Progenitor cell of endocrine pancreas (in vitro differentiated cells): ENCODE results near the gene BOK. TPM values are rescaled to one million over a fixed set of nuclear protein-coding genes. Genes with fewer than 3 reads are reported as not detected.

Experiments used
- DNase-seq: peaks from one replicate; pipeline ENCODE4 v3.0.0; 2021; ENCODE audit warnings: low spot score; ENCODE audit not compliant: unreplicated experiment
- H3K27ac Mint-ChIP-seq: 2 replicates; pipeline ENCODE4 v1.8.0; 2021; ENCODE audit warnings: mild to moderate bottlenecking, moderate library complexity, mixed read lengths
- H3K27me3 Mint-ChIP-seq: 2 replicates; pipeline ENCODE4 v1.8.0; 2021; ENCODE audit warnings: mixed read lengths
- H3K36me3 Mint-ChIP-seq: 2 replicates; pipeline ENCODE4 v1.8.0; 2022; ENCODE audit warnings: mixed read lengths; ENCODE audit not compliant: insufficient read depth
- H3K4me1 Mint-ChIP-seq: 2 replicates; pipeline ENCODE4 v1.8.0; 2021; ENCODE audit warnings: low read depth, mixed read lengths
- H3K4me3 Mint-ChIP-seq: 2 replicates; pipeline ENCODE4 v1.8.0; 2021; ENCODE audit warnings: low read depth, mild to moderate bottlenecking, moderate library complexity, mixed read lengths
- H3K9me3 Mint-ChIP-seq: 2 replicates; pipeline ENCODE4 v1.8.0; 2021; ENCODE audit warnings: low read depth, mixed read lengths
- total RNA-seq: library from RNA; stranded (reverse); gene quantifications from 2 replicates; pipeline ENCODE4 v1.2.1, GENCODE V29; 2021
- TF ChIP-seq, protein P1 (sequence below): fragments of 200-600 bp; sonication (generic); IDR thresholded peaks from one replicate; pipeline ENCODE4 v1.5.0; 2021; ENCODE audit warnings: antibody characterized with exemption, mild to moderate bottlenecking; ENCODE audit not compliant: unreplicated experiment

The BOK gene
- total RNA-seq, 1 donor from 2014 or later, result 8.0 TPM

DNA sequence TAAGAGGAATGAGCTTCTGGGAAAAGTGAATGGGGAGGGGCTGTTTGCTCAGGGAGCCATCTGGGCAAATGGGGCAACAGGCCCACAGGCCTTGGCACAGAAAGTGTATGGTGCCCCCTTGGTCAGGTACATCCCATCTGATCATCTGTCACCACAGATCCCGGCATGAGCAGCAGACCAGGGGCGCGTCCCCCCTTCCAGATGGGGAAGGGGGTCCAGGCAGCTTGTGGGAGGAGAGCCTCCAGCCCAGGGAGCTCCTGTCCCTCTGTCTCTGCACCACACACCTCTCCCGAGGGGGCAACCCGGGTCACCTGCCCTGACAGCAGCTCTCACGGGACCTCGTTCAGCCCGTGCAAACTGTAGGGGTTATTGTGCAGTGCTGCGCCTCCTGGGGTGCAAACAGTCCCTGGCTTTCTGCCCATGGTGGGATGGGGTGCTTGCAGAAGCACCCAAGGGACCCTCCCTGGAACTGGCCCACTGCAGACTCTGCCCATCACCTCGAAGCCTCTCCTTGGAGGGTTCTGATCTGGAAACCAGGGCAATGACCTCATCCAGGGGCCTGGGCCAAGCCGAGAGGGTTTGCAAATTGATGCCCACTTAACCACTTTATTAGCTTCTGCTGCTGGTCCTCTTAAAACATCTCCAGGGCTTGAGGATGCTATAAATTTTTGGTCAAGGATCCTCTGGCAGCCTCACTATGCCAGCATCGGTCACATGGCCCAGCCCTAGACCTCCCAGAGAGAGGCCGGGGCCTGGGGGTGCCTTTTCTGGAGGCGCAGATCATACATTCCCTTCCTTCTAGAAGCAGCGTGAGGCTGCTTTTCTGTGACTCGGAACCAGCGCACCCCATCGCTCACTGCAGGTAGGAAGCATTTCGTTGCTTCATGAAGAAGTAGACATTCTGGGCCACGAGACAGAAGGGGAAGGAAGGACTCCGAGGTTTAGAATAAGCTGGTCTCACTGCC is 7.6 kb upstream of the BOK start:
- peaks cover 3% of the 10 kb centered on the region for H3K4me1 Mint-ChIP-seq
- no peak overlapping the region for H3K4me3 Mint-ChIP-seq
- H3K27ac Mint-ChIP-seq, result no peak overlapping the region
- H3K27me3 Mint-ChIP-seq, result peaks cover 39% of the 10 kb centered on the region
- no peaks in the 10 kb centered on the region for H3K9me3 Mint-ChIP-seq
- H3K36me3 Mint-ChIP-seq, result no peaks in the 10 kb centered on the region
- DNase-seq, result no peak
- TF ChIP-seq, protein P1, sequence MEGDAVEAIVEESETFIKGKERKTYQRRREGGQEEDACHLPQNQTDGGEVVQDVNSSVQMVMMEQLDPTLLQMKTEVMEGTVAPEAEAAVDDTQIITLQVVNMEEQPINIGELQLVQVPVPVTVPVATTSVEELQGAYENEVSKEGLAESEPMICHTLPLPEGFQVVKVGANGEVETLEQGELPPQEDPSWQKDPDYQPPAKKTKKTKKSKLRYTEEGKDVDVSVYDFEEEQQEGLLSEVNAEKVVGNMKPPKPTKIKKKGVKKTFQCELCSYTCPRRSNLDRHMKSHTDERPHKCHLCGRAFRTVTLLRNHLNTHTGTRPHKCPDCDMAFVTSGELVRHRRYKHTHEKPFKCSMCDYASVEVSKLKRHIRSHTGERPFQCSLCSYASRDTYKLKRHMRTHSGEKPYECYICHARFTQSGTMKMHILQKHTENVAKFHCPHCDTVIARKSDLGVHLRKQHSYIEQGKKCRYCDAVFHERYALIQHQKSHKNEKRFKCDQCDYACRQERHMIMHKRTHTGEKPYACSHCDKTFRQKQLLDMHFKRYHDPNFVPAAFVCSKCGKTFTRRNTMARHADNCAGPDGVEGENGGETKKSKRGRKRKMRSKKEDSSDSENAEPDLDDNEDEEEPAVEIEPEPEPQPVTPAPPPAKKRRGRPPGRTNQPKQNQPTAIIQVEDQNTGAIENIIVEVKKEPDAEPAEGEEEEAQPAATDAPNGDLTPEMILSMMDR, result no peak

DNA sequence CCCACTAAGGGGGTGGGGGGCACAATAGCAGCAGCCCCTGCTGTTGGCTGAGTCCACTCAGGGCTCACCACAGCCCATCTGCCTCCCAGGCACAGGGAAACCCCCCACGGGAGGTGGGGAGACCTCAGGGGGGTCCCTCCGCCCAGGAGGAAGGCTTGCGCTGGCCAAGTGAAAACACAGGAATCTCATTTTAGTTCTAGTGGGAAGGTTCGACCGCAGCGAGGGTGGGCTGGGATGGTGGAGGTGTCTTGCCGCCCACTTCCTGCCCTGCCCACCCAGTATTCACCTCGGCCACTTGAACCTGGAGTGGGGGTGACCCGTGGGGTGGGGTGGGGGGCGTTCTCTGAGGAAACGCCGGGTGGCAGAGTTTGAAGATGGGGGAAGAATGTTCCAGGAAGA is 6.9 kb upstream of the BOK start:
- peaks cover 3% of the 10 kb centered on the region for H3K4me1 Mint-ChIP-seq
- TF ChIP-seq, protein P1, result no peak
- peaks cover under 1% of the 10 kb centered on the region for H3K9me3 Mint-ChIP-seq
- no peak overlapping the region for H3K4me3 Mint-ChIP-seq
- H3K27ac Mint-ChIP-seq, result no peak overlapping the region
- no peak for DNase-seq
- H3K27me3 Mint-ChIP-seq, result peaks cover 40% of the 10 kb centered on the region
- peaks cover under 1% of the 10 kb centered on the region for H3K36me3 Mint-ChIP-seq

DNA sequence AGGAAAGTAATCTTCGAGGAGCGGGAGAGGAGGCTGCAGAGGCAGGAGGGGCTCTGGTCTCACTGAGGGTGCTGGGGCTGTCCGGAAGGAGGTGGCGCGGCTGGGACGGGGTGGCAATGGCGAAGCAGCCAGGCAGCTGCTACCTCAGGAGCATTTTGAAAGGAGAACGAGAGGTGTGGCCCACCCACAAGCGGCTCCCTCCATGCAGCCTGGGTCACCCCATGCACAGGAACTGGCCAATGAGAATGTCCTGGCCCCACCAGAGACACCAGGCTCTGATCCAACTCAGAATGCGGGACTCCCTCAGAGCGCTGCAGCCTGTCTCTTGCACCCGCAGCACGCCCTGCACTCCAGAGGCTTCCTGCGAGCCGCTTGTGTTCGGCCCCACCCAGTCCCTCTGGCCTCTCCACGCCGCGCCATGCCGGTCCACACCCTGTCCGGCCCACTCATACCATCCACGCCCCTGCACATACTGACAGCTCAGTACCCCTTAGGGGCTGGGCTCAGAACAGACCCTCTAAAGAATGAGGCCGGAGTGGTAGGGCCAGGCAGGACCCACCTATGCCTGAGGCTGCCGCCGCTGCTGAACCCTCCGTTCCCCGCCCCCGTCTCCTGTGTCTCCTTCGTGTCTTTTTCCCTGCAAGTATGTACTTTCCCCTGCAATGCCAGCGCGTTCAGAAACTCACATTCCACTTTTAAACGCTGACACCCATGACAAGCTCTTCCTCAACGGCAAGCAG is 6.4 kb upstream of the BOK start:
- no peak for DNase-seq
- TF ChIP-seq, protein P1, result no peak
- Mint-ChIP-seq H3K27me3 (peaks cover 43% of the 10 kb centered on the region), H3K4me3 (no peak overlapping the region), H3K4me1 (peaks cover under 1% of the 10 kb centered on the region), H3K9me3 (peaks cover 5% of the 10 kb centered on the region), H3K36me3 (peaks cover 1% of the 10 kb centered on the region), H3K27ac (no peak overlapping the region)

DNA sequence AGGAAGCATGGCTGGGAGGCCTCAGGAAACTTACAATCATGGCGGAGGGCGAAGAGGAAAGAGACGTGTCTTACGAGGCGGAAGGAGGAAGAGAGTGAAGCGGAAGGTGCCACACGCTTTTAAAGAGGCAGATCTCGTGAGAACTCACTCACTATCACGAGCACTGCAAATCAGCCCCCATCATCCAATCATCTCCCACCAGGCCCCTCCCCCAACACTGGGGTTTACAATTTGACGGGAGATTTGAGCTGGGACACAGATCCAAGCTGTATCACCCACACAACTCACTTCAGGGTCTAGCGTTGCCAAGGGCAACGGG is 5.1 kb upstream of the BOK start:
- Mint-ChIP-seq H3K9me3 (peaks cover 13% of the 10 kb centered on the region), H3K36me3 (peaks cover 4% of the 10 kb centered on the region), H3K27me3 (peaks cover 51% of the 10 kb centered on the region), H3K27ac (no peak overlapping the region), H3K4me3 (no peak overlapping the region), H3K4me1 (peaks cover 3% of the 10 kb centered on the region)
- TF ChIP-seq, protein P1, result no peak
- no peak for DNase-seq

DNA sequence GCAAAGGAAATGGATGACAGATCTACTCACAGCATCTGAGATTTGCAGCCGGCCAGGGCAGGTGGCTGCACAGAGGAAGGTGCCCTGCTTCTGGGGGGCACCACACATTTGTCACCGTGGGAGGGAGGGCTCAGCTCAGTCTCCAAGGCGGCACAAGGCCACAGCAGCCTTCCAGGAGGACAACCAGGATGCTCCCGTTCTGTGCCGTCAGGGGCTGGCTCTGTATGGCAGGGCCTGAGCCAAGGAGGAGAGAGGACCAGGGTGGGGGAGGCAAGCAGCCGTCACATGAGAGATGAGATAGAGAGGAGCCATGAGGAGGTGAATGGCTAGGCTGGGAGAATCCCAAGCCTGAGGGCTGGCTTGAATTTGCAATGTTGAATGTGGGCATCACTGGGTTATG is 4.6 kb upstream of the BOK start:
- H3K4me1 Mint-ChIP-seq, result peaks cover 3% of the 10 kb centered on the region
- no peak for DNase-seq
- no peak overlapping the region for H3K4me3 Mint-ChIP-seq
- H3K36me3 Mint-ChIP-seq, result peaks cover 4% of the 10 kb centered on the region
- TF ChIP-seq, protein P1, result no peak
- no peak overlapping the region for H3K27ac Mint-ChIP-seq
- H3K27me3 Mint-ChIP-seq, result peaks cover 51% of the 10 kb centered on the region
- peaks cover 13% of the 10 kb centered on the region for H3K9me3 Mint-ChIP-seq
